NCI-H187 (cell line): Measurements from ENCODE around the gene SLN.

Source experiments
- DNase-seq, 2 experiments: peaks; one replicate each; lab custom pipeline; 2025; lab: John Stamatoyannopoulos, UW

The SLN gene

DNA sequence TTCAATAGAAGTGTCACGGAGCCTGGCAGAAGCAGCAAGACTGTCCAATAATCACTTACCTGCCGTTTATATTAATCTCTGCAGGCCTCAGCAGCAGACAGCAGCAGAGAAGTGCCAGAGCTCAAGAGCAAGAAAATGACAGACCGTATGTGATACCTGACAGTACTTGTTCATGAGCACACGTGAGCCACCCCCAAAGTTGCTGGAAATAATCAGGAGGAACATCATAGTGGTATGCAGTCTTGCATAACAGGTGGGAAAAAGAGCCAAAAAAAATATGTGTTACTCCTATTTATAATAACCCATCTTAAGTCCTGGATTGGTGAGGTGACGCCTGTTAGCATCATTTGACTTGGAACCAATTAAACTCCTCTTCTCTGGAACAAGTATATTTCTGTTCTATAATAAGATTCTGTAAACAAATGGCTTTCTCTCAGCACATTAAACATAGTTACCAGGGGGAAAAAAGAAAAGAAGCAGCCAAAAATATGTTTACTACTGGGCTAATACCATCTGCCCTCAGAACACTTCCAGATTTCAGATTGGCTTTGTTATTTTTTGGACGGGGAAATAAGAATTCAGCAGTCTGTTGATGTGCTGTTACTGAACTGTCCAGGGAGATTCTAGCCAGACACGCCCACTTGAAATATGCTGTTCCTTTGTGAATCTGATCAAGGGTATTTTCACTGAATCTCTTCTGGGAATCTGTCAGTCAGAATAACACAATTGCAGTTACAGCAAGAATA lies 7.9 kb upstream of the SLN start:
- no peak for DNase-seq

DNA sequence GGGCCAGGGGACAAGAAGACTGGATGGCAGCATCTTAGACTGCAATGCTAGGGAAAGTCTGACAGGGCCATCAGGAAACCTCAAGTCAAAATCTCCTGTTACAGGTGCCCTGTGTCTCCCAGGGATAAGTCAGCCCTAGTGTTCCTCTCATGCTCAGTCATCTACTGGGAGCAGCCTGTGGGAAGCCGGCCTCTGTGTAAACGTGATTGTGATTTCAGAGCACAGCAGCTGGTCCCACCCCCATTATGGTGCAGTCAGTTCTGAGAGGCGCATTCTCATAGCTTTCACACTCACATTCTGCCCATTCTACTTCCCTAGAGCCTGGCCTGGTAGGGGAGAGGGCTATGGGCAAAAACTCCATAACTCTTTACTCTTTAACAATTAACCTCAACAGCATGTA lies 7.2 kb upstream of the SLN start:
- no peak for DNase-seq

DNA sequence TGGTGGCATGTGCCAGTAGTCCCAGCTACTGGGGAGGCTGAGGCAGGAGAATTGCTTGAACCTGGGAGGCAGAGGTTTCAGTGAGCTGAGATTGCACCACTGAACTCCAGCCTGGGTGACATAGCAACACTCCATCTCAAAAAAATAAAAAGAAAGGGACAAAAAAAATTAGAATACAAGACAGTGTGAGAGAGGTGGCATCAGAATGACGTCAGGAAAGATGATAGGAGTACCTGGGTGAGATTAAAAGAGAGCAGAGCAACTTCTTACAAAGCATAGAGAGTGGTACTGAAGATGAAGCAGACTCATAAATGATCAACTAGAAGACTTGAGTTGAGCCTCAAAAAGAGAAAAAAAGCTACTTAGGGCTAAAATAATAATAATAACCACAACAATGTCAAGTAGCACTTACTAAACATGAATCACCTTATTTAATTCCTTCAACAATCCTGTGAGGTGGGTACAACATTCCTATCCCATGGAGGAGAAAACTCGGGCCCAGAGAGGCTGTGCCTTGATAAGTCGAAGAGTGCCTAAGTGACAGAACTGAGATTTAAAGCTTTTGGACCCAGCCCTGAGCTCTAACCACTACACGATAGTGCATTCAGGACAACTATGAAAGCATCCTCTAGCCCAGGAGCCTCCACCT lies 5.2 kb upstream of the SLN start:
- no peak for DNase-seq

DNA sequence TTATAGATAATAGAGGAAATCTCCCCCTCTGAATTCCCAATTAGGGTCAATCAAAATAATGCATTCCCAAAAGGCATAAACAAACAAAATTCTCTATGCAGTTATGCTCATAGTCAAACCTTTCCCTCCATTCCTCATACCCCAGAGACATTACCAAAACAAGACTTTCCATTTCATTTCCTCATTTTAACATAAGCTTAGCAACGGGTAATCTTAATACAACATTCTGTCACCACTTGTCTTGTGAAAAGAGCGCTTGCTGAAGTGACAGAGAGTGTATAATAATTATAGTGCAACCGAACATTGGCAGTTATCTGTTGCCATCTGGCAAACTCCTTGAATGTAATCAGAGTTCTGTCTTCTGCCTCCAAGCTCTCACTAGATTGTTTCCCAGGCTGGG lies 1.2 kb upstream of the SLN start:
- no peak for DNase-seq

DNA sequence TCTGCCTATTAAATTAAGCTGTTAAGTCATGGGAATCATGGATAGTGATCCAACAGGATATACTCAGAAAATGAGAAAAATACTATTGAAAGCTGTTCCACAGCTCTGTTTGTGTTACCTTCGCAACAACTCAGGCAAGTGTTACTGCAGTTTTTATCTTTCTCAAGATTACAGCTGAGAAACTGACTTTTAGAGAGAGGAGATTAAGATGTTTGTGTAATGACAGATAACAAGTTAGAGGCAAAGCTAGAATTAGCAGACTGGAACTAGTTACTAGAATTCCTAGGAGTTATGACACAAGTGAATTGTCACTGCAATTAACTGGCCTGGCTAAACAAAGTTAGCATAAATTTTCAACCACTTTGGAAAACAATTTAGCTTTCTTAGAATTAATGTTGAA lies 1.6 kb downstream of the SLN start:
- no peak for DNase-seq

DNA sequence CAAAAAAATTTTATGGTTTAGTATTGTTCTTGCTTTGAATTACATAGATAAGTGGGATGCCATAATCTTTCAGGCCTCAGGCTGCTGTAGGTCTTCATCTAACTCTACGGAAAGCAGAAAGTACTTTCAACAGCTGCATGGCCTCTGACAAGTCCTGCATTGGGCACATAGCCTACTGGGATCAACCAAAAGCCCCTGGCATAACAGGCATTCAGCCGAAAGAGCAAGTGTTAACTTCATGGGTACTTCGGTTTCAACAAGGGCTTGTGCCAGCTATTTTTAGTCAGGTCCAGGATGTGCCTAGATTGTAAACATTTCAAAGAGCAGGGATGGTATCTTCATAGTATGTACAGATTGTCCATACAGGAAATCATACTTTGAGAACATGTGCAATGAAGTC lies 3.1 kb downstream of the SLN start:
- no peak for DNase-seq

DNA sequence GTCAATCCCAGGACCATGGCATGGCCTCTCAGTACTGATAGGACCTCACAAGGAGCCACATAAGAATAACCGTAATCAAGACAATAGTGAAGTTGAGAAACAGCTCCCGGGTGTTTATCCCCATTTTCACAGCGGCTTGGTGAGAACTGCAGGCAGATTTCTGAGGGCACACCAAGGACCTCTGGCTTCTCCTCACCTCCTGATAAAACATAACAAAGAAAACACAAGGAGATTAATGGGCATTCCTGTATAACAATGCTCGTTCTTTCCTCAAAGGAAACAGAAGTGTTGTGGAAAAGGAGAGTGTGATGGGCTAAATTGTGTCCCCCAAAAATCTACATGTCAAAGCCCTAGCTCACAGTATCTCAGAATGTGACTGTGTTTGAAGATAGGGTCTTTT lies 4.0 kb downstream of the SLN start:
- no peak for DNase-seq

DNA sequence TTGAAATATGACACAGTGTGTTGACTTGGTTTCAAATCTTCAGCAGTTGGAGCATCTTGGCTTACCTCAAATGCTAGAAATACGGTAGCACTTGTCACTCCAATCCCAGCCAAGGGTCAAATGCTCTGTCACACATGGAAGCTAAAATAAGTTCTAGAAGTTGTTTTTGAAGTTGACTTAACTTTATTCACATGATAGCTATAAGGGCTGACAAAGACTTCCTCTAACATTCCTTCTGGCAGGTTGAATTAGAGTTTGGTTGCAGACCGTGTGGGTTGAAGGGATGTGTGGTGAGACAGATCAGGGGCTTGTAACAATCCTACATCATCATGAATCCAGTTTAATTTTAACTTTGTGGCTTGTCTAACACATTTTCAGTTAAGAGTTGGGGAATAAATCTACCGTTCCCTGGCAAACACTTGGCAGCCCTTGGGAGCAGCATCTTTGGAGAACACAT lies 4.6 kb downstream of the SLN start:
- no peak for DNase-seq

DNA sequence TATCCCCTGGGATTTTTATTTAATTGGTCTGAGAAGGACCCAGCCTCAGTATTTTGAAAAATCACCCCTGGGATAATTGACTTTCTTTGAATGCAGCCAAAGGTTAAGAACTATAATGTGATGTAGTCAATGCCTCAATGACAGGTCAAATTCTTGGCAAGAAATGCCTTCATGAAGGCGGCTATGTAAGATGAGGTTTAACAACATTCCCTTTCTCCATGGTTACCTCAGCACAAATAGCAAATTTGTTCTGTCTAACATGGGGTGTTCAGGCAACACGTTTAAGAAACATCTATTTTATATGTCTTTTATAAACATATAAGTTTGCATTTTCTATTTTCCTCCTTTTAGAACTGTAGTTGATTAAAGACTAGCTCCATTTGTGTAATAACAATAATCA lies 5.3 kb downstream of the SLN start:
- no peak for DNase-seq

DNA sequence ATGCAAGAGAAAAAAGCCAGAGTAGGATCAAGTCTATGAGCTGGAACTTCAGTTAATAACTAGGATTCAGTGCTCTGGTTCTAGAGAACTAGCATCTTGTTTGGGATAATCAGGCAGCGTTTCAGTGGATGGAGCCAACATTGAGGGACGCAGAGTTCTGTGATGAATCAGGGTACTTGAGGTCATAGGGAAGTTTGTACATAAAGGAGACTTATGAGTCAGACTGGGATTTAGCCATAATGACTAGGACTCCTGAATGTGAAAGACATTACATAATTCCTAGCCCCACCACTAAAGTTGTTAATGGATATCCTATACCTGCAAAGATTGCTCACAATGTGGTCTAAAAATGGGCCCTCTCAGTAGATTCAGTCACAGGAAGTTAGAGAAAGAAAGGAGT lies 6.8 kb downstream of the SLN start:
- no peak for DNase-seq

DNA sequence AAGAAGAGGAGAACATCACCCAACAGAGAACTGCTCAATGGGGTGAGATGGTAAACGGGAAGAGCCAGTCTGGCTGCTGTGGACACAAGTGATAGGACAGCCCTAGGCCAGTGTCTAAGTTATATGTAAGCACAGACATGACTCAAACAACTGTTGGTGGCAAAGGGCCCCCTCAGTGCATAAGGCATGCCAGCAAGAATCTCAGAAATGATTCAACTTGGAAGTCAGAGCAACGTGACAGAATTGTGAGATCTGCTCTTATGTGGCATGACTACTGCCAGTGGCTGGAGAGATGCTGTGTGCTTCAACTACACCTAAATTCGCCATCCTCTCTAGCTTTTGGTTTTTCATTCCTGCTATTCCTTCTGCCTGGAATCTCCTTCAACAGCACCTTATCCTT lies 7.4 kb downstream of the SLN start:
- no peak for DNase-seq

DNA sequence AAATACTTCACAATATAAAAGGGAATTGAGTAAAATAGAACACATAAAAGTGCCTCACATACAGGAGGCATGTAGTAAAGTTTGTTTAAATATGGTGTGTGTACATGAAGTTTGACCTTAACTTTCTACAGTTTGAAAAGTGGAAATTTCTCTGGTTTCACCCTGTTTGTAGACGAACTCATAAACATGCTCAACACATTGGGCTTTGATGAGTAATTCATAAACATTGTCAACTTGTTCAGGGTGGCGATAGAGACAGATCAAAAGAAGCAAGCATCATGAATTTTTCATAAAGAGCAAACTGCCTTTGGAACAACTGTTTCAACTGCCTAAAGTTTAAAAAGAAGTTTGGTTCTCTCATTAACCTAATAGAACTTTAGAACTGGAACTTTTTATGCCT lies 9.1 kb downstream of the SLN start:
- DNase-seq: no peak

DNA sequence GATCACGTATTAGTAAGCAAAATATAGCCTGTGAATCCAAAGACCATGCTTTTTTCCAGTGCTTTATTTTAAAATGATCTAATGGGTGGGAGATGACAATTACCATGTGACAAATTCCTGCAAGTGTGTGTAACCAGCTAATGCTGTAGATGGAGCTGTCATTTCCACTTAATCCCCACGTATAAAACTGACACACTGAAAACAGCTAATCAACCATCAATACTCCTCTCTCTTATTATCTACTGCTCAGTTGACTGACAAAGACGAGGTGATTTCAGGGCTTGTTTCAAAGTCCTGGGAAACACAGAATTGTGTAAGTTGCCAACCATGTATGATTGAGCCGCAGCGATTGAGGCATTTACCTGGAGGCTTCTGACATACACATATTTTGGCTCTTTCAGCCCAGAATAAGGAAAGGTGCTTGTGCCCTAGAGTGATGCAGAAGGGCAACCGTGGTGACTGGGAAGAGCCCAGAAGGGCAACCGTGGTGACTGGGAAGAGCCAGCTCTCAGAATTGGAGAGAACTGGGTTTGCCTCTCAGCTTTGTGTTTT lies 9.7 kb downstream of the SLN start:
- DNase-seq: no peak

DNA sequence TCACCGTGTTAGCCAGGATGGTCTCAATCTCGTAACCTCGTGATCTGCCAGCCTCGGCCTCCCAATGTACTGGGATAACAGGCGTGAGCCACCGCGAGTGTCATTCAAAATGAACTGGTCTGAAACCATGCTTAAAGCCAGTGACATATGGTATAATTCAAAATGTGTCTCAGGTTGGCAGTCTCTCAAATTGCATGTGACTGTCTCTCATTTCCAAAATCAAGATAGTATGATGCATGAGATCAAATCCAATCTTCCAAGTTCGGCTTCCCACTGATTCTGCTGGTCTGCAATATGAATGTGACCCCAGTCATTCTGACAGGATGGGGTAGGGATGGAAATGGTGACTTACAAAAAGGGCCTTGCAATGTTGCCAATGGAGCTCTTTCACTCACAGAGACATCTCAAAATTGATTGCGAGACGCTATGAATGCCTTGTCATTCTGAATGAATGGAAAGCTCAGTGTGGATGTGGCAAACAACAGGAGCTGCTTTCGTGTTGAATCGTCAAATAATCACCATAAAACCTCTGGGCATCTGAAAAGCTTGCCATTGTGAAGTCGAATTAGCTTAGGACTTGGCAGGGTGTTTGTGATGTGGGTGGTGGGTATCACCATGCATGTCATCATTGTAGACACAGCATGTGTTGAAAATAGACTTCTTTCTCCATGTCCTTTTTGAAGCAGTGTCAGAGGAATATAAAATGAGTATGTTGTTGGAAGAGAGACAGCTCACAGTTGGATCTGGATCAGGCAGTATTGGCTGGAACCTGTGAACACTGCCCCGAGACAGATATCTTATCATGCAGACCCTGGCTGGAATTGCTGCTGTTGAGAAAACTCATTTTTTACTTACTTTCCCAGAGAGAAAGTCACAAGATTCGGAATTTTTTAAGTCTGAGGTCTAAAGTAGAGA lies 12.2 kb downstream of the SLN start:
- no peak for DNase-seq

DNA sequence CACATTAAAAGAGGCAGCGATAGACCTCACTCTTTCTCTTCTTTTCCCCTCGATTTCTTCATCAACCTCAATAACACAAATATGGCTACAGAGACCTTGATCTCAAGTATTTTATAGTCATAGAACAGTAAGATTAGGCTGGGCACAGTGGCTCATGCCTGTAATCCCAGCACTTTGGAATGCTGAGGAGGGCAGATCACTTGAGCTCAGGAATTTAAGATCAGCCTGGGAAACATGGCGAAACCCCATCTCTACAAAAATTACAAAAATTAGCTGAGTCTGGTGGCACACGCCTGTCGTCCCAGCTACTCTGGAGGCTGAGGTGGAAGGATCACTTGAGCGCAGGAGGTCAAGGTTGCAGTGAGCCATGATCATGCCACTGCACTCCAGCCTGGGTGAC lies 14.6 kb downstream of the SLN start:
- no peak for DNase-seq

DNA sequence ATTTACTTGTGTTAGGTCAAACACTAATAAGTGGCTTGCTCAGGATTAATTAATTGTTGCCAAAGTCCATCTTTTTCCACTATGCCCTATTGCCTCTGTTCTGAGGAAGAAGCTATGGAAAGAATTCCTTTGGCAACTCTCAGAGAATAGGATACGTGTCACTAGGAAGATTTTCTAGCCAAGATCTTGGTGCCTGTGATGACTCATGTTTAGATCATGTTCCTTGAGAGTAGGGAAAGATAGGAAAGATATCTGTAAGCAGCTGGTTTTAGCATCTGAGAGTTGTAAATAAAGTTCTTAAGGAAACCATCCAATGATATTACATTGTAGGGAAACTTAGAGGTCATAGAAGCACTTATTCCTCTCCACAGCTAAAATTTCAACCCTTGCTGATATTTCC lies 15.7 kb downstream of the SLN start:
- no peak for DNase-seq

DNA sequence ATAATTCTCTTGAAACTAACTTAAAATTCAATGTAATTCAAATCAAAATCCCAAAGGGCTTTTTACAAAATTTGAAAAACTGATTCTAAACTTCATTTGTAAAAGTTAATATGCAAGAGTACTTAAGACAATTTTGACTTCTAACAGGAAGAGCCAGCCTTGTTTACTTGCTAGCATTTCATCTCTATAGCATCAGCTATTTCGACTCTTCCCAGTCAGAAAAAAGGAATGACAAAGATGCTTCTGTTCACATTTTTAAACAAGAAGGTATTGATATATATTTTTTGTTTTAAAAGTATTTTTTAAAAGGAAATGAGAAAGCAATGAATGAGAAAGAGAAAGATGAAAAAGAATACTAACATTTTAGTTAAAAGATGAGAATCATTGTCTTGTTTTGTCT lies 16.4 kb downstream of the SLN start:
- DNase-seq: no peak

DNA sequence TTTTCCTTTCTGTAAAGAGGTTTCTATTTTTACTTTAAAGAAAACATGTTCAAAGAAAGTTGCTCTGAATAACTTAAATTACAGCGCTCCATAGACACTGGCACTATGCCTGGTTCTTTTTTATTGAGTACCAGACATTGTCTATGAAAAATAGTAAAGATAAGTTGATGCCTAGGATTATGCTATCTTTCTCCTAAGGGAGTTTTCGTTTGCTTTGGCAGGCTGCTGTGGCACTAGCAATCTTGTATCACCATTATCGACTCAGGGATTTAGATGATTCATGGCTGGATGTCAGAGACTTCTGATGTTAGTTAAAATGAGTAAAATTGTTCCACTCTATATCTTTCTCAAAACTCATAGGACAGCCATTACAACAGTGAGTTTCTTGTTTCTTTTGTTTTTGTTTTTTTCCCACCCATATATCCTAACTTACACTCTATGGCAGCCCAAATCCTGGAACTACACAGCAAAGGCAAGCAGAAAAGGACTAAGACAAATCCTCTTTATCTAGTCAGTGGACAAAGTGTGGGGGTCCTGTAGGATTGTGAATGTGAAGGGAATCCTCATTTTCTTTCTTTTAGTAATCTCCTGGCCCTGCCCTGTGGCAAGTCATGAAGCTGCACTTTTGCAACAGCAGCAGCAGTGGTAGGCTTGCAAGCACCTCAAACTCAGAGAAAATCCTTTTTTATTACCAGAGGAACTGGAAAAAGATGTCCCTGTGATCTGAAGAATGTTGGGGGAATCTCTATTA lies 20.7 kb downstream of the SLN start:
- DNase-seq: no peak

DNA sequence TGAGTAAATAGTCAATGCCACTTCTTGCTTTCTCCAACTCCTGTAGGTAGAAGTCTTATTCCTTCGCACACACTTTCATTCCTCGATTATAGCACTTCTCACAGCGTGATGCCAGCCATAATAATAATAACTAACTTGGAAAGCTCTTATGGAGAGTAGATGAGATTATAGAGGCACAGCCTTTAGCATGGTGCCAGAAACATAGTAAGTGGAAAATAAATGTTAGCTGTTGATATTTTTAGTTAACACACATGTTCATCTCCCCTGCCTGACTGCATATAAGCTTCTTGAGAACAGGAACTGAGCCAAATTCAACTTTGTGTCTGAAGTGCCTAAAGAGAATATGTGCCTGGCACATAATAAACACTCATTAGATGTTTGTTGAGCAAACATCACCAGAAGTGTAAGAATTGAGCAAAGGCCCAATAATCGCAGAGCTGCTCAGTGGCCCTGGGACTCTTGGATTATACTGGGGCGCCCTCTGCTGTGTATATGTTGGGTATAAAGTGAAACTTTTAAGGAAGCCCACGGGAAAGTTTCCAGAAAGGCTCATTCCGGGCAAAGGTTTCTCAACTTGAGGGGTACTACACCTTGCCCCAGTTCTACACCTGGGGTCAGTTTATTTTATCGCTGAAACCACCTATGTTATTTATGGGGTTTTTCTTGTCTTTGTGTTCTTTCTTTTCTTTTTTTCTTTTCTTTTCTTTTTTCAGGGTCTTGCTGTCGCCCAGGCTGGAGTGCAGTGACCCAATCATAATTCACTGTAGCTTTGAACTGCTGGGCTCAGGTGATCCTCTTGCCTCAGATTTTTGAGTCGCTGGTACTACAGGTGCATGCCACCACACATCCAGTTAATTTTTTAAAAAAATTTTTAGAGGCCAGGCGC lies 22.3 kb downstream of the SLN start:
- peak in 1 of 2 experiments; percentile 10 for DNase-seq

DNA sequence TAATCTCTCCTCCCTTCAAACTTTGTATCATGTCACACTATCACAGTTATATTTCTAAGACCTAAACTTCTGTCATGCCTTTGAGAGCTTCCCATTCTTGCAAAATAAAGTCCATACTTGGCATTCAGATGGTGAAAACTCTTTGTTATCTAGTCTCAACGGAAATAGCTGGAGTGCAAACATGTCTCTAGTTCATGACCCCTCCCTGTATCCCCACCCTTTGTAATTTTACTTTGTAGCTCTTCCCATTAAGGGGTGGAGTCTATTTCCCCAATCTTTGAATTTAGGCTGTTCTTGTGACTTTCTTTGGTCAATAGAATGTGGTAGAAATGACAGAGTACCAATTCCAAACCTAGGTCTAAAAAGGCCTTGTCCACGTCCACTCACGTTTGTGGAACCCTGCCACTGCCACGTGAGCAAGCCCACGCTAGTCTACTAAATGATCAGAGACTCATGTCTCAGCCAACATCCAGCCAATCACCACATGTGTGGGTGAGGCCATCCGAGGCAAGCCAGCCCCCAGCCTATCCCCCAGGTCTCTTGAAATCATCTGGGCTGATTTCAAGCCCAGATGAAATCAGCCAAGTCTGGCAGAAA lies 23.4 kb downstream of the SLN start:
- no peak for DNase-seq
